Heart right ventricle (tissue), 16 donors: ENCODE data around the gene F13A1. TPM values are rescaled to one million over a fixed set of nuclear protein-coding genes. Genes with fewer than 3 reads are reported as not detected.

Experiments used
- ATAC-seq, 8 donors: fragments of 200-7000 bp; cut with Tn5 transposase; one replicate each; pipeline ENCODE4 v1.9.1; 2020; ENCODE audit warnings: mild to moderate bottlenecking in 8 of 8, moderate library complexity in 8 of 8, moderate number of reproducible peaks in 1 of 8
- DNase-seq, 2 donors: peaks; one replicate each; pipeline ENCODE4 v3.0.0-alpha.2; 2020
- H3K27ac ChIP-seq, 10 donors: fragments of 200-600 bp; sonication (generic) in 2 of 10; one replicate each; pipeline versions ENCODE4 v1.5.0 to v1.8.0; 2020 to 2022; ENCODE audit warnings: mild to moderate bottlenecking in 3 of 10
- H3K27me3 ChIP-seq, 7 donors: fragments of 200-600 bp; one replicate each; pipeline ENCODE4 v1.8.0; 2021 to 2022; ENCODE audit warnings: mild to moderate bottlenecking in 2 of 7
- H3K36me3 ChIP-seq, 9 donors: fragments of 200-600 bp; sonication (generic) in 1 of 9; one replicate each; pipeline versions ENCODE4 v1.5.0 to v1.8.0; 2020 to 2022; ENCODE audit warnings: mild to moderate bottlenecking in 2 of 9
- H3K4me1 ChIP-seq, 9 donors: fragments of 200-600 bp; sonication (generic) in 1 of 9; one replicate each; pipeline versions ENCODE4 v1.5.0 to v1.8.0; 2020 to 2022; ENCODE audit warnings: mild to moderate bottlenecking in 4 of 9
- H3K4me3 ChIP-seq, 10 donors: fragments of 200-600 bp; sonication (generic) in 2 of 10; one replicate each; pipeline versions ENCODE4 v1.5.0 to v1.8.0; 2020 to 2022; ENCODE audit warnings: mild to moderate bottlenecking in 7 of 10, moderate library complexity in 2 of 10
- H3K9me3 ChIP-seq, 11 donors: fragments of 200-600 bp in 10 of 11; sonication (generic) in 2 of 11; one replicate each; pipeline versions ENCODE4 v1.5.0 to v1.8.0; 2013 to 2022; ENCODE audit warnings: mild to moderate bottlenecking in 2 of 11, control low read depth in 1 of 11, moderate library complexity in 1 of 11
- CTCF ChIP-seq, 9 donors: fragments of 200-600 bp; sonication (generic) in 2 of 9; IDR thresholded peaks; one replicate each; pipeline versions ENCODE4 v1.5.0 to v1.8.0; 2021 to 2022; ENCODE audit warnings: antibody characterized with exemption in 9 of 9, mild to moderate bottlenecking in 5 of 9, moderate library complexity in 1 of 9
- WGBS, 2 donors: extraction: QIAGEN DNeasy Blood & Tissue Kit; methylation state at CpG; one replicate each; pipeline ENCODE4 v1.1.7; 2013; ENCODE audit warnings: inconsistent platforms in 1 of 2; 5-methylcytosine and 5-hydroxymethylcytosine counted together
- intact Hi-C, 10 donors: fragments of 100-400 bp; cut with DNase I; formaldehyde crosslinking; loops; one replicate each; pipeline versions ENCODE4 v1.11.1 to v1.14.2; 2022
- polyA plus RNA-seq, 2 donors: library from polyadenylated mRNA; stranded (reverse); fragments of 200-250 nt; gene quantifications; one replicate each; pipeline ENCODE4 v1.2.3, GENCODE V29; 2013
- total RNA-seq, 10 donors: library from RNA; stranded (reverse); fragmentation: NEBNext Ultra II Directional in 3 of 10; extraction: Animal tissue kit (Norgen Biotek cat#: 25700) in 3 of 10; gene quantifications; one replicate each; pipeline versions ENCODE4 v1.2.1 to v1.2.4, GENCODE V29; 2021 to 2023
- donor health status: Arrhythmogenic right ventricular cardiomyopathy.
- donor health status: ischemic (EF 13 %, LVEDD 7.1; RV severe dilation, severe dysfunction).
- donor health status: healthy with polysubstance abuse.
- donor health status: DM: no; HTN: yes; CAD: no.
- donor health status: DM: no; HTN: no; CAD: no.
- donor health status: ischemic (EF 25% LVEDD 6.9; RV normal size, moderate dysfunction).
- donor health status: ischemic (EF 25% LVEDD 5.7; RV mildly dilated, moderate dysfunction).
- donor health status: healthy.
- donor health status: DM: yes; HTN: yes; CAD: no.
- donor health status: Ischemic cardiomyopathy.
- donor health status: ischemic (EF 35%, LVEDD 5.7; RV mildly dilated, moderate dysfunction).
- donor health status: nonischemic (EF 11% LVEDD 7.7; RV severe dilation, severe dysfunction).
- donor health status: DM: yes; HTN: yes; CAD: no.
- donor health status: PGD.
- donor health status: ischemic (EF 29% LVEDD 5.4; RV normal size, mild dysfunction).
- donor health status: nonischemic (EF 23%, LVEDD 6.1; RV moderate dilation, normal function).

Gene F13A1
- total and polyA plus RNA-seq, 12 donors: 8.4 to 265 (median 22.8) TPM

- H3K27ac ChIP-seq: no peak overlapping the region
- DNase-seq (no peak), ATAC-seq (peak in 1 of 8 donors; percentile 13)
- intact Hi-C loops: no loop called here
- H3K4me1 ChIP-seq: no peaks in the 10 kb centered on the region
- 64 to 67% methylated on average over 11 of the region's 11 CpGs for WGBS, 2 donors
- H3K36me3 ChIP-seq: peaks cover 0 to 29% (median 0%) of the 10 kb centered on the region in 9 donors
- no peak for TF ChIP-seq CTCF (IDR thresholded peaks at IDR 0.05)
- no peaks in the 10 kb centered on the region for H3K27me3 ChIP-seq
- no peak overlapping the region for H3K4me3 ChIP-seq
- H3K9me3 ChIP-seq: no peaks in the 10 kb centered on the region
These were observed 102.4 kb downstream of the F13A1 start for GRCh38 chr6:6217855-6218758.

GRCh38 chr6:6210994-6211393, 109.5 kb downstream of the F13A1 start:
- WGBS, 2 donors: 82 to 91% methylated on average over 2 of the region's 2 CpGs
- no peak for TF ChIP-seq CTCF (IDR thresholded peaks at IDR 0.05)
- intact Hi-C loops: no loop called here

GRCh38 chr6:6202886-6203285, 117.6 kb downstream of the F13A1 start:
- no peak overlapping the region for H3K27ac ChIP-seq
- H3K4me3 ChIP-seq: no peak overlapping the region
- H3K27me3 ChIP-seq: no peaks in the 10 kb centered on the region
- peaks cover 0 to 9% (median 0%) of the 10 kb centered on the region in 11 donors for H3K9me3 ChIP-seq
- ATAC-seq (no peak), DNase-seq (no peak)
- TF ChIP-seq CTCF (IDR thresholded peaks at IDR 0.05): no peak
- peaks cover 0 to 11% (median 0%) of the 10 kb centered on the region in 9 donors for H3K36me3 ChIP-seq
- no peaks in the 10 kb centered on the region for H3K4me1 ChIP-seq
- WGBS, 2 donors: 81 to 86% methylated on average over 2 of the region's 2 CpGs
- intact Hi-C loops: loop anchor here in 1 of 10 donors (5.0 kb wide), 1 partner anchor 159 kb away; no protein-coding TSS in a partner anchor

More at GRCh38 chr6:6210994-6211393, 109.5 kb downstream of the F13A1 start:
- Histone ChIP-seq H3K9me3 (peaks cover 0 to 36% (median 2%) of the 10 kb centered on the region in 11 donors), H3K4me1 (no peaks in the 10 kb centered on the region), H3K27me3 (no peaks in the 10 kb centered on the region), H3K27ac (no peak overlapping the region), H3K4me3 (no peak overlapping the region), H3K36me3 (no peaks in the 10 kb centered on the region)
- ATAC-seq: no peak
- no peak for DNase-seq

GRCh38 chr6:6201200-6201599, 119.3 kb downstream of the F13A1 start:
- DNase-seq (no peak), ATAC-seq (peak in 1 of 8 donors; percentile 15)
- Histone ChIP-seq H3K4me3 (no peak overlapping the region), H3K9me3 (no peaks in the 10 kb centered on the region), H3K27me3 (no peaks in the 10 kb centered on the region), H3K4me1 (no peaks in the 10 kb centered on the region), H3K27ac (no peak overlapping the region), H3K36me3 (peaks cover 0 to 21% (median 0%) of the 10 kb centered on the region in 9 donors)
- intact Hi-C loops: loop anchor here in 1 of 10 donors (5.0 kb wide), 1 partner anchor 161 kb away; no protein-coding TSS in a partner anchor
- 44 to 51% methylated on average over 4 of the region's 4 CpGs for WGBS, 2 donors
- TF ChIP-seq CTCF (IDR thresholded peaks at IDR 0.05): no peak
